K562 (cell line): ENCODE data around the gene HDHD2. TPM values are rescaled to one million over a fixed set of nuclear protein-coding genes. Genes with fewer than 3 reads are reported as not detected.

Experiments
- CXXC5 ChIP-seq: fragments of 250-450 bp; sonication (Bioruptor Pico); IDR thresholded peaks from 2 replicates; pipeline ENCODE4 v1.8.0; 2022; ENCODE audit warnings: inconsistent platforms, mild to moderate bottlenecking, moderate library complexity
- ELF2 ChIP-seq: fragments of 250-450 bp; sonication (Bioruptor Pico); IDR thresholded peaks from 2 replicates; pipeline ENCODE4 v1.5.0; 2021; ENCODE audit warnings: mild to moderate bottlenecking
- FOXA3 ChIP-seq, 2 experiments: fragments of 450-650 bp in 1 of 2; sonication (generic) in 1 of 2; formaldehyde crosslinking; IDR thresholded peaks in 1 of 2; conservative IDR thresholded peaks in 1 of 2; 2 replicates each; pipeline versions ENCODE4 v1.4.0 to v1.8.0; 2020 to 2022; ENCODE audit warnings: mild to moderate bottlenecking in 2 of 2, missing genetic modification reagents in 1 of 2
- GMEB1 ChIP-seq: fragments of 250-450 bp; sonication (Bioruptor Pico); IDR thresholded peaks from 2 replicates; pipeline ENCODE4 v1.4.0; 2020; ENCODE audit warnings: mild to moderate bottlenecking
- HCFC1 ChIP-seq: IDR thresholded peaks from 2 replicates; pipeline ENCODE4 v1.6.1; 2012; ENCODE audit warnings: low read depth, low read length, improper control_type of control experiment
- HDAC1 ChIP-seq, 2 experiments: fragments of 450-650 bp; IDR thresholded peaks; 2 replicates each; pipeline ENCODE4 v1.6.1; 2016 to 2017; ENCODE audit warnings: inconsistent platforms in 1 of 2, mild to moderate bottlenecking in 1 of 2, moderate library complexity in 1 of 2
- HDAC6 ChIP-seq: IDR thresholded peaks from 2 replicates; pipeline ENCODE4 v1.6.1; 2012; ENCODE audit warnings: low read depth, mild to moderate bottlenecking, control low read depth, inconsistent platforms, low read length, moderate library complexity
- KDM5B ChIP-seq: fragments of 200-600 bp; sonication (generic); IDR thresholded peaks from 2 replicates; pipeline ENCODE4 v1.6.1; 2012; ENCODE audit warnings: low read depth, mild to moderate bottlenecking, moderate library complexity, low read length, control low read depth, inconsistent platforms; ENCODE audit not compliant: insufficient replicate concordance
- NCOA1 ChIP-seq: fragments of 450-650 bp; IDR thresholded peaks from 2 replicates; pipeline ENCODE4 v1.6.1; 2016; ENCODE audit warnings: low read depth
- NELFE ChIP-seq: IDR thresholded peaks from 2 replicates; pipeline ENCODE4 v1.6.1; 2011; ENCODE audit warnings: mild to moderate bottlenecking; ENCODE audit not compliant: insufficient read depth, insufficient read length
- NFIC ChIP-seq: fragments of 450-650 bp; IDR thresholded peaks from 2 replicates; pipeline ENCODE4 v1.6.1; 2017; ENCODE audit warnings: mild to moderate bottlenecking, inconsistent platforms
- PML ChIP-seq: IDR thresholded peaks from 2 replicates; pipeline ENCODE4 v1.6.1; 2012; ENCODE audit warnings: low read length, inconsistent platforms
- RBBP5 ChIP-seq: fragments of 200-600 bp; sonication (generic); IDR thresholded peaks from 2 replicates; pipeline ENCODE4 v1.6.1; 2012; ENCODE audit warnings: borderline replicate concordance, mild to moderate bottlenecking, low read length, control low read depth, inconsistent platforms; ENCODE audit not compliant: insufficient read depth, poor library complexity, severe bottlenecking
- RBFOX2 ChIP-seq: fragments of 200-400 bp; formaldehyde crosslinking; IDR thresholded peaks from 2 replicates; pipeline ENCODE4 v1.6.1; 2017; ENCODE audit warnings: low read depth, mild to moderate bottlenecking, low read length, moderate library complexity
- RBM14 ChIP-seq: fragments of 200-400 bp; formaldehyde crosslinking; IDR thresholded peaks from 2 replicates; pipeline ENCODE4 v1.6.1; 2018; ENCODE audit warnings: low read depth, mild to moderate bottlenecking, low read length, moderate library complexity, borderline replicate concordance; ENCODE audit not compliant: insufficient read depth
- SMAD4 ChIP-seq: fragments of 250-450 bp; sonication (Bioruptor Pico); conservative IDR thresholded peaks from 2 replicates; pipeline ENCODE4 v1.8.0; 2021; ENCODE audit warnings: inconsistent platforms, mild to moderate bottlenecking, moderate library complexity
- TFAM ChIP-seq: fragments of 250-450 bp; sonication (Bioruptor Pico); conservative IDR thresholded peaks from 2 replicates; pipeline ENCODE4 v1.5.0; 2021; ENCODE audit warnings: mild to moderate bottlenecking, moderate library complexity
- XRCC5 ChIP-seq: fragments of 200-400 bp; formaldehyde crosslinking; IDR thresholded peaks from 2 replicates; pipeline ENCODE4 v1.6.1; 2017; ENCODE audit warnings: low read depth, mild to moderate bottlenecking, low read length
- ZFPM2 ChIP-seq: fragments of 250-450 bp; sonication (Bioruptor Pico); IDR thresholded peaks from 2 replicates; pipeline ENCODE4 v1.5.1; 2022; ENCODE audit warnings: mild to moderate bottlenecking
- ZNF175 ChIP-seq: fragments of 200-800 bp; sonication (Bioruptor generic); IDR thresholded peaks from 2 replicates; pipeline ENCODE4 v1.6.1; 2016; ENCODE audit warnings: low read depth, mild to moderate bottlenecking, missing genetic modification characterization, missing compliant biosample characterization
- ZNF354B ChIP-seq: fragments of 250-450 bp; sonication (Bioruptor Pico); IDR thresholded peaks from 2 replicates; pipeline ENCODE4 v1.4.0; 2020
- ZNF408 ChIP-seq: fragments of 250-450 bp; sonication (Bioruptor Pico); IDR thresholded peaks from 2 replicates; pipeline ENCODE4 v1.4.0; 2020; ENCODE audit warnings: low read depth, mild to moderate bottlenecking, moderate library complexity
- polyA plus RNA-seq, 8 experiments: library from polyadenylated mRNA; depleted of rRNA in 4 of 8; stranded (reverse) in 5 of 8; unstranded in 3 of 8; fragments of >200 nt; fragmentation: Nextera tagmentation in 2 of 8; fragmentation: Illumina TruSeq in 1 of 8; extraction: Ambion mirVana in 2 of 8; extraction: Trizol in 1 of 8; gene quantifications; 2 replicates each; pipeline versions ENCODE4 v1.2.1 to v1.2.3, GENCODE V29; 2011 to 2014; ENCODE audit warnings: inconsistent platforms in 1 of 8, missing spikeins in 1 of 8
- total RNA-seq, 7 experiments: library from RNA; depleted of rRNA in 6 of 7; stranded (reverse); fragments of >200 nt in 6 of 7; fragmentation: Illumina TruSeq in 2 of 7; extraction: Trizol in 2 of 7; gene quantifications; 2 replicates each; pipeline versions ENCODE4 v1.2.1 to v1.2.3, GENCODE V29; 2011 to 2021; ENCODE audit warnings: low replicate concordance in 1 of 7
- TF ChIP-seq, protein P1 (sequence below): fragments of 250-450 bp; sonication (Bioruptor Pico); IDR thresholded peaks from 2 replicates; pipeline ENCODE4 v1.4.0; 2020; ENCODE audit warnings: mild to moderate bottlenecking, moderate library complexity, borderline replicate concordance

The HDHD2 gene
- total and polyA plus RNA-seq, 9 of the 15 experiments (the other 6 are each of a cell fraction or from before 2014, with no cell fraction given), result 6.8 to 25.2 (median 21.5) TPM

GRCh38 chr18:47175898-47176575 lies 25.7 kb upstream of the HDHD2 start, which contains the start of gene IER3IP1 (continued):
- TF ChIP-seq ZNF354B (CRISPR knock-in tag), result no peak
- TF ChIP-seq XRCC5, result no peak
- TF ChIP-seq ZNF408 (CRISPR knock-in tag), result no peak
- TF ChIP-seq TFAM, result no peak
- peak; percentile 48; the same call in 1 of the 2 replicates for TF ChIP-seq GMEB1
- peak; percentile 83 for TF ChIP-seq RBBP5
- peak; percentile 25; the same call in 1 of the 2 replicates for TF ChIP-seq PML
- peak; percentile 44; the same call in 1 of the 2 replicates for TF ChIP-seq SMAD4 (CRISPR knock-in tag)
- no peak for TF ChIP-seq NELFE
- peak; percentile 87 for TF ChIP-seq RBFOX2
- no peak for TF ChIP-seq ZNF175 (CRISPR knock-in tag)
- TF ChIP-seq FOXA3 (CRISPR knock-in tag; conservative IDR thresholded peaks at IDR 0.05 in 1 of 2, IDR thresholded peaks at IDR 0.05 in 1 of 2), result no peak
- TF ChIP-seq ZFPM2 (CRISPR knock-in tag), result no peak
- TF ChIP-seq NCOA1, result no peak
- TF ChIP-seq HDAC6, result no peak
- peak; percentile 85 for TF ChIP-seq KDM5B
- peak; percentile 50 for TF ChIP-seq HCFC1
- peak; percentile 81 for TF ChIP-seq CXXC5 (CRISPR knock-in tag)
- TF ChIP-seq, protein P1, sequence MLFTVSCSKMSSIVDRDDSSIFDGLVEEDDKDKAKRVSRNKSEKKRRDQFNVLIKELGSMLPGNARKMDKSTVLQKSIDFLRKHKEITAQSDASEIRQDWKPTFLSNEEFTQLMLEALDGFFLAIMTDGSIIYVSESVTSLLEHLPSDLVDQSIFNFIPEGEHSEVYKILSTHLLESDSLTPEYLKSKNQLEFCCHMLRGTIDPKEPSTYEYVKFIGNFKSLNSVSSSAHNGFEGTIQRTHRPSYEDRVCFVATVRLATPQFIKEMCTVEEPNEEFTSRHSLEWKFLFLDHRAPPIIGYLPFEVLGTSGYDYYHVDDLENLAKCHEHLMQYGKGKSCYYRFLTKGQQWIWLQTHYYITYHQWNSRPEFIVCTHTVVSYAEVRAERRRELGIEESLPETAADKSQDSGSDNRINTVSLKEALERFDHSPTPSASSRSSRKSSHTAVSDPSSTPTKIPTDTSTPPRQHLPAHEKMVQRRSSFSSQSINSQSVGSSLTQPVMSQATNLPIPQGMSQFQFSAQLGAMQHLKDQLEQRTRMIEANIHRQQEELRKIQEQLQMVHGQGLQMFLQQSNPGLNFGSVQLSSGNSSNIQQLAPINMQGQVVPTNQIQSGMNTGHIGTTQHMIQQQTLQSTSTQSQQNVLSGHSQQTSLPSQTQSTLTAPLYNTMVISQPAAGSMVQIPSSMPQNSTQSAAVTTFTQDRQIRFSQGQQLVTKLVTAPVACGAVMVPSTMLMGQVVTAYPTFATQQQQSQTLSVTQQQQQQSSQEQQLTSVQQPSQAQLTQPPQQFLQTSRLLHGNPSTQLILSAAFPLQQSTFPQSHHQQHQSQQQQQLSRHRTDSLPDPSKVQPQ (CRISPR knock-in tag), result no peak
- TF ChIP-seq HDAC1 (IDR thresholded peaks at IDR 0.05), result peak in 1 of 2 experiments; percentile 60; a peak in 2 of 4 replicates
- no peak for TF ChIP-seq RBM14
- no peak for TF ChIP-seq ELF2 (CRISPR knock-in tag)
- TF ChIP-seq NFIC, result 0 out of 2 replicates have a peak, but pooled peaks have one; percentile 9
